Stomach (tissue), 4 donors: ENCODE measurements around the gene SMAD9.

ENCODE experiments used
- CTCF ChIP-seq, 7 experiments: fragments of 450-650 bp in 4 of 7; fragments of 200-600 bp in 3 of 7; sonication (generic) in 3 of 7; IDR thresholded peaks; one replicate each; pipeline ENCODE4 v1.5.1; 2016 to 2019; ENCODE audit warnings: antibody characterized with exemption in 7 of 7, control low read depth in 2 of 7, mild to moderate bottlenecking in 1 of 7
- EP300 ChIP-seq: sonication (generic); formaldehyde crosslinking; IDR thresholded peaks from one replicate; pipeline ENCODE4 v1.6.1; 2017; ENCODE audit warnings: antibody characterized with exemption
- POLR2A ChIP-seq, 4 donors: fragments of 450-650 bp; IDR thresholded peaks; one replicate each; pipeline ENCODE4 v1.6.1; 2016; ENCODE audit warnings: antibody characterized with exemption in 4 of 4, control low read depth in 2 of 4, mild to moderate bottlenecking in 1 of 4, moderate library complexity in 1 of 4
- POLR2AphosphoS5 ChIP-seq, 3 donors: sonication (generic); formaldehyde crosslinking; IDR thresholded peaks; one replicate each; pipeline ENCODE4 v1.6.1; 2016; ENCODE audit warnings: antibody characterized with exemption in 3 of 3

- TF ChIP-seq POLR2A (IDR thresholded peaks at IDR 0.05) (no peak), CTCF (IDR thresholded peaks at IDR 0.05) (no peak), POLR2AphosphoS5 (IDR thresholded peaks at IDR 0.05) (no peak), EP300 (no peak)
Observed at GRCh38 chr13:36954542-36954941, 34.5 kb upstream of the SMAD9 start.
